Posterior cingulate gyrus (tissue), 11 donors: Measurements from ENCODE around the gene KCNA3.

Experiments
- DNase-seq, 10 donors: peaks; one replicate each; pipeline versions ENCODE4 v3.0.0 to v3.0.0-alpha.2; 2020 to 2021; ENCODE audit warnings: mixed read lengths in 3 of 10
- intact Hi-C: fragments of 100-400 bp; cut with DNase I; formaldehyde crosslinking; loops from one replicate; pipeline ENCODE4 v1.15.1; 2023

Gene KCNA3

DNA sequence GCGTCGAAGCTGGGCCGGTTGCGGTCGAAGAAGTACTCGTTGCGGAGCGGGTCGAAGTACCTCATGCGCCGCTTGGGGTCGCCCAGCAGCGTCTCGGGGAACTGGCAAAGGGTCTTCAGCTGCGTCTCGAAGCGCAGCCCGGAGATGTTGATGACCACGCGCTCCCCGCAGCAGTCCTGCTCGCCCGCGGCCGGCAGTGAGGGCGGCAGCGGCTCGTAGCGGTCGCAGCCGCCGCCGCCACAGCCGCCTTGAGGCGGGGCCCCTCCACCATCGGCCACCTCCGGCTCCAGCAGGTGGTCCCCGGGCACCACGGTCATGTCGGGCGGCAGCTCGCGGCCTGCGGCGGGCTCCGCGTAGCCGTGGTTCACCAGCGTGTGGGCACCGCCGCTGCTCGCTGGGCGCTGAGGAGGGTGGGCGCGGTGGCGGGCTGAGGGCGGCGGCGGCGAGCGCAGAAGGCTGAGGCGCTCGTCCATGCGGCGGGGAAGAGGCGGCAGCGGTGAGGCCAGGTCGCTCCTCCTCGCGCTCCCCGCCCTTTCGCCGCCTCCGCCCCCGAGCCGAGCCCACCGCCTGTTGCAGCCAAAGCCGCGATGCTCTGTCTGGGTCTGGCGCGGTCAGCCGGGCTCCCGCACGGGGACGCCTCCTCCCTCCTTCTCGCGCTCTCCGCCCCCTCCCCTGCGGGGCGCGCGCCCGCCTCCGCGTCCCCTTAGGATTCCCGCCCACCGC is at the start of gene KCNA3:
KCNA3 (minus strand) TSS at position 604 of the 723 bp plus-strand sequence; CDS start at position 473, 131 bp downstream.
- intact Hi-C loops = no loop called here
- DNase-seq = peak in 9 of 10 donors; percentile 28 to 92 (median 53)

DNA sequence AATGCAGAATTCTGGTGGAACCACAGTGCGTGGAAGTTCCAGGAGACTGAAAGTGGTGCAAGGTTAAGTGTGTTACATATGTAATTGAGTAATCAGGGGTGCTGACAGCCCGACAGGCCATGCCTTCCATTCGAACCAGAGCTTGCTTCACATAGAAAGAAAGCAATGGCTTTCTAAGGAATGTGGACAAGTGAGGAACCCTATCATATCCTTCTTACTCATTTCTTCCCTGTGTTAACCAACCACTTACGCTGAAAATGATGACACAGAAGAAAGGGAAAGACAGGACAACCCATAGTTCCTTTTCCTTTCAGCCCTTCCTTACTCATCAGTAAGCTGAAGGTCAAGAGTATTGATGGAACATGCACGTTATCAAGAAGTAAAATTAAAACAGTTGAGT is 48.1 kb upstream of the KCNA3 start:
- intact Hi-C loops = no loop called here
- no peak for DNase-seq

DNA sequence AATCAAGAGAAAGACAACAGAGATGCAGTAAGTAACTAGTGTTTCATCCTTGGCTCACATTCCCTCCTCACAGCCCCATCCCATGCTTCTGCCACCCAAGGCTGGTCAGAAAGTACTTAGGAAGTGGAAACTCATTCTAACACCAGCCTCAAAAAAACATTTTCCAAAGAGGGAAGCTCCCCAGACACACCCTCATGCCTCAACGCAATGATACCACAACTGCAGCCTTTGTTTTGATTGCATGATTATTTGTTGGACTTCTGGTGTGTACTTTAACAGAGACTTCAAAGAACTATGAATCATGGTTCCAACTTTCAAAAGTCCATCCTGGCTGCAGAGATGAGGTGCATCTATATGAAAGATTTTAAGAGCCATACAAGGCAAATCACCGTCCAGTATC is 45.2 kb upstream of the KCNA3 start:
- intact Hi-C loops = no loop called here
- DNase-seq = no peak

DNA sequence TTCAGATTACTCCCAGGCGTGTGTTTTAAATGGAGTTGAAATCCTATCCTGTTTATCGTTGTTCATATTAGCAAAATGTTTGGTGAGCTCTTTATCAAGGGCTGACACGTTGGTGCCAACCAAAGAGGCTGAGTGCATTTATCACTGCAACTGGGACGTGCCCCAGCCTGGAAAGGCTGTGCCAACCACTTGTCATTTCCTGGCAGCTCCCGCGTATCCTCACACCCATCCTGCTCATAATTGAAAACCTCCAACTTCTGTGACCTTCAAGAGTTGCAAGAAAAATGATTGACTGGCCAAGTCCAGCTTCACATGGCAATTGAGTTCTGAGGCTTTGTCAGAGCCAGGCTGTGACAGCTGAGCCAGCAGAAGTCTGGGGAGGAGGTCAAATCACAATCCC is 43.7 kb upstream of the KCNA3 start:
- DNase-seq = no peak
- intact Hi-C loops = no loop called here

DNA sequence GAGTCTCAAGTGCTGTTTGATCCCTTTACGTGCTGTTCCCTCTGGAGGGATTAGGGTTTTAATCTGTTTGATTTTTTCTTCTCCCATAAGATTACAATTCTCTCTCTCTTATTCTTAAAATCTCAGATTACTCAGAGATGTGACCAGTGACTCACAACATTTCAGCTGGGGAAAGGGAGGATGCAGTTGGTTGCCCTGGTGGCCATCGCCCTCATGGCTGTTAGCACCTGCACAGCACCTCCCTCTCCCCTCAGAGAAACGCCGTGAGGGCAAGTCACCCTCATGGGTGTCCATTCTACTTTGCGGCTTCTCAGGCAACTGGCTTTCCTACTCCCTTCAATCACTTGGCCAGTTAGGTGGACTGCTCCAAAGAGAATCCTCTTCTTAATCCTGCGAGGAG is 42.4 kb upstream of the KCNA3 start:
- no peak for DNase-seq
- intact Hi-C loops = no loop called here

DNA sequence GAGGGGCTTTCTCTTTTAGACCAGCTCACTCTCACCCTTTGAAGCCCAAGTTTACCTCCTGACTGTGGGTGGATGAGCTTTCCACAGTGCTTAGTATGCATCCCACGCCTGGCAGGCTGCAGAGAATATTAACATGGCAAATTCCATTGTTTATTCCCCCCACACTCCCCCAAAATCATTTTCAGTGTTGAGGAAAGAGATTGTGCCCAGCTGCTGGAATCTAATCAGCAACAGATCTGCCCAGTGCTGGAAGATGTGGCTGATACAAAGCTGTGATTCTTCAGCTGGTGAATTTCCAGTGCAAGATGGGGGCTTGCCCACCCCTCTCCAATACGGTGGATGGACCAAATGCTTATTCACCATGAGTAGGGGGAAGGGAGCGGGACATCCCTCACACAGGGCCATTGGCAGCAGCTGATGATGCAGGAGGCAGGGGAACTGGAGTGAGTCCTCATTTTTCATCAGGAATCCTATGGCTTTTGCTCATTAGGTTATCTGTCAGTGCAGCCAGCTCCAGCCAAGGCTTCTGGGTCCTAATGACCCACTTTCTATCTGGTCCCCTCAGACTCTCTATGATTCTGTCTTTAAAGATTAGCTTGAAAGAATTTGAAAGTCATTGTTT is 39.7 kb upstream of the KCNA3 start:
- peak in 4 of 10 donors; percentile 23 to 40 (median 26) for DNase-seq
- intact Hi-C loops = no loop called here

DNA sequence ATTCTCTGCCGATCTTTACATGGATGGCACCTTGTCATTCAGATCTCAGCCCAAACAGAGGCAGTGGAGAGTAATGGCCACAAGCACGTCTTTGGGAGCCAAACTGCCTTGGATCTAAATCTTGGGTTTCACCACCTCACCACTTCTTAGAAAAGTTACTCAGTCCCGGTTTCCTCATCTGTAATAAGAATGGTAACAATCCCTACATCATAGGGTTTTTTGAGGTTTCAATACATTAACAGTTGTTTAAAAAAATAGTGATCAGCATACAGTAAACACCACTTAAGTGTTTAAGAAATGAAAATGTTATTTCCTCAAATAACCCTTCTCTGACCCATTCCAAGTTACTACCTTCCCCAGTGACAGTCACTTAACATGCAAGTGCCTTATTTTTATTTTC is 38.5 kb upstream of the KCNA3 start:
- intact Hi-C loops = no loop called here
- DNase-seq = no peak

DNA sequence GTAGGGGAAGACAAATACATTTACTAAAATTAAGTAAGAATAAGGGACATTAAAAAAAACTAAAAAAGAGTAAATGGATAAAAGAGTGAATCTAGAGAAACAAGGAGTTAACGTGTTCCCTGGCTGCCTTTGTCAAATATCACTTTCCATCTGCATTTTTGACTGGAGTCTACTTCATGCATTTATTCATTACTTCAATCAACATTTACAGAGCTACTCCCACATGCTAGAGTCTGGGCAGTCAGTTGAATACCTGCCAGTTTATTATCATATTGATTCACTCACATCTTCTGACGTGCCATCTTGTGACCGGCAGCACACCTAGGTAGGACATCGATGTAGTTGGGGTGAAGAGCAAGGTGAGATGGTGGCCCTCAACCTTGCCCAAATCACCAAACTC is 35.6 kb upstream of the KCNA3 start:
- intact Hi-C loops = no loop called here
- DNase-seq = no peak

DNA sequence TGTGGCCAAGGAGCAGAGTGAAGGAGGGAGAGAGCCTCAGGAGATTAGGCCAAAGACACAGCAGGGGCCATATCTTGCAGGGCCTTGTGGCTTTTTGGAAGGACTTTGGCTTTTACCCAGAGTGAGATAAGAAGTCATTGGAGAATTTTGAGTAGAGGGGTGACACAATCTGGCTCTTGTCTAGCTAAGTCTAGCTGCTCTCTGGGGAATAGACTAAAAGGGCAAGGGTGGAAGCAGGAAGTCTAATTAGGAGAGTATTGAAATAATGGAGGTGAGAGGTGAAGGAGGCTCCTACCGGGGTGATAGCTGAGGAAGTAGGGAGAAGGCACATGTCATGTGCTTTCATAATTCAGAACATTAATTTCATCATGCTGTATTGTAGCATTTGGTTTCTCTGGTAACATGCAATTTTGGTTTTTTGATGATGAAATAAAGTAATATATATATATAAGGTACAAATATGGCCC is 34.3 kb upstream of the KCNA3 start:
- intact Hi-C loops = no loop called here
- no peak for DNase-seq

DNA sequence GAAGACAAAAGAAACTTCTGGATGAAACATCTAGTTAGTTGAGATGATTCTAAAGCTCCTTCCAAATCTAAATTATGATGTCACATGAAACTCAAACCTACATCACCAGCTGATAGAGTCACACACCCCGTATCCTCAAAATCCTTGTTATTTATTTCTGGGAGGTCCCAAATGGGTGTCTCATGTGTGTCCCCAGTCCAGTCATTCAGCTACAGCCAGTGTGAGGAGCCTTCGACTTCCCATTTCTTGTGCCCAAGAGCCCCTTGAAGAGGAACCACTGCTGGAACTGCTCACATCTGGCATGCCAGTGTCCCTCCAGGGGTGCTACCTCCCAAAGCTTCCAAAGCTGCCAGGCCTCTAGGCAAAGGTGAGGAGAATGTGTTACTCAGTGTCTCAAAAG is 32.5 kb upstream of the KCNA3 start:
- DNase-seq = no peak
- intact Hi-C loops = no loop called here

DNA sequence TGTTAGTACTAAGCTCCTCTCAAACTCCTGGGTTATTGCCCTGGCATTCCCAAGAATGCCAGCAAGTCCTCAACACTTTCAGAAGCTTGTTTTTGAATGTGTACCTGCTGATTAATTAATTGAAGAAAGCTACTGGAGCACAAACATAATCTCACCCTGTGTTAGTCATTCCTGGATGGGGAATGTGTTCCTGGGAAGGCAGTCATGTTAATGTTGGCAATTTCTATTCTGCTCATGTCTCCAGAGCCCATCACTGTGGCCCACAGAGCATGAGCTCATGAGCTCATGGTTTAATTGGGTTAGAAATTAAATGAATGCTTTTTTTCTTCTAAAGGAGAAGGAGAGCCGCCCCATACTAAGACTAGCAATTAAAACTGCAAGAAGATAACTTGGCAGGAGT is 31.9 kb upstream of the KCNA3 start:
- no peak for DNase-seq
- intact Hi-C loops = no loop called here

DNA sequence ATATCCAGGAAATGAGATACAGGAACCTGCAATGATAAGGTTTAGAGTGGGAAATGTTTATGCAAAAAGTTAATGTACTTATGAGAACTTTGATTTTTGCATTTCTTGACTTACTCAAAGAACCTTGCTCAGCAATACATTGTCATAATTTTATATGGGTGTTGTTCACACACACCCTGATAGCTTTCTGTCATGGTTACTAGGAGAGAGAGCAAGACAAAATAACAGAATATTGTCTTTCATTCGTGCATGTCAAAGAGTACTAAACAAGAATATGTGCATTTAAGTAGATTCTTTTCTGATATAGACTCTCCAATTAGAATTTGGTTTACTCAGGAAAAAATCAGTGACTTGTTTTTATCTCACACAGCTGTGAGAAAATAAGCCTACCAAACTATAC is 27.5 kb upstream of the KCNA3 start:
- intact Hi-C loops = no loop called here
- no peak for DNase-seq

DNA sequence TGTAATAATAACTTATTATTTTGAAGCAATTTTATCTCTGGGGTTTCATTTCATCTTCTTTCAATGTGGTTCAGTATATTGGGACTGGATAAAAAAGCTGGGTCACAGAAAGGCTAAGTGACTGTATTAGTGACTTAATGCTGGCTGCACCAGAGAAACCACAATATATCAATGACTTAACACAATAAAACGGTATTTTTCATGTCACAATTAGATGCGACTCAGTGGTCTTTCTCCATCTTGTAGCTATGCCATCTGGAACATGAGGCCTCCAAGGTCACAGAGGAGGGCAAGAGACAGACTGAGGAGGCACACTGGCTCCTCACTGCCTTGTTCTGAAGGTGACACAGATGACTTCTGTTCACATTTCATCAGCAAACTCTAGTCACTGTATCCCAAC is 26.0 kb upstream of the KCNA3 start:
- DNase-seq = no peak
- intact Hi-C loops = no loop called here

DNA sequence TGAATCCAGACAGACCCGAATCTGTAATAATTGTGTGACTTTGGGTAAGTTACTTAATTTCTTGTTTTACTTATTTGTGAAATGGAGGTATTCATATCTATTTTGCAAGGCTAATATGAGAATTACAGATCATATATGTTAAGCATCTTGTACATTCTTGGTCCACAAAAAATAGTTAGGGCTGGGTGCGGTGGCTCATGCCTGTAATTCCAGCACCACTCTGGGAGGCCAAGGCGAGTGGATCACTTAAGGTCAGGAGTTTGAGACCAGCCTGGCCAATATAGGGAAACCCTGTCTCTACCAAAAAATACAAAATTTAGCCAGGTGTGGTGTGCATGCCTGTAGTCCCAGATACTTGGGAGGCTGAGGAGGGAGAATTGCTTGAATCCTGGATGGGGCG is 22.9 kb upstream of the KCNA3 start:
- intact Hi-C loops = no loop called here
- DNase-seq = no peak

DNA sequence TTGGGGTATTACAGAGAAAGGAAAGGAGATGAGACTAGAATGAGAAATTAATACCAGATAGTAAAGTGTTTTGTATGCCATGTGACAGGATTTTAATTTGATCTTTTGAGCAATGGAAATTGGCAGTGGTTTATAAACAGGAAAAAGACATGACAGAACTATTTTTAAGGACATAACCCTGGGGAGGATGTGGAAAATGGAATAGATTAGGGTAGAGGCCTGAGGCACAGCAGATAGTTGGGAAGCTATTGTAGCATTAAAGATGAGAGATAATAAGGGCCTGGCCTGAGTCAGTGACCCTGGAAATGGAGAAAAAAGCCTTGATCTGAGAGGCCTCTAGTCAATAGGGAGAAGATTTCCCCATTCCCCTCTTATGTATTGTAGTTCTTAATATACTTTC is 22.1 kb upstream of the KCNA3 start:
- intact Hi-C loops = no loop called here
- DNase-seq = no peak

DNA sequence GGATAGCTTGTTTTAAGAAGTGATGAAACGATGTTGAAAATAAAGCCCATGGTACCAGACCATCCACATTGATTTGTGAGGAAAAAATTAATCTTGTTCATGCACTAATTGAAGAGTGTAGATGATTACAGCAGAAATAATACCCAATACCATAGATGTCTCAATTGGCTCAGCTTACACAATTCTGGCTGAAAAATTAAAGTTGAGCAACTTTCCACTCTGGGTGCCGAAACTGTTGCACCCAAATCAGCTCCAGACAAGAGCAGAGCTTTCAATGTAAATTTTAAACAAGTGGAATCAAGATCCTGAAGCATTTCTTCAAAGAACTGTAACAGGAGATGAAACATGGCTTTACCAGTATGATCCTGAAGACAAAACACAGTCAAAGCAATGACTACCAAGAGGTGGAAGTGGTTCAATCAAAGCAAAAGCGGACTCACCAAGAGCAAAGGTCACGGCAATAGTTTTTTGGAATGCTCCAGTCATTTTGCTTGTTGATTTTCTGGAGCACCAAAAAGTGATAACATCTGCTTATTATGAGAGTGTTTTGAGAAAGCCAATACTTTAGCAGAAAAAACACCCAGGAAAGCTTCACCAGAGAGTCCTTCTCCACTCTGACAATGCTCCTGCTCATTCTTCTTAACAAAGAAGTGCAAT is 16.1 kb upstream of the KCNA3 start:
- intact Hi-C loops = no loop called here
- no peak for DNase-seq

DNA sequence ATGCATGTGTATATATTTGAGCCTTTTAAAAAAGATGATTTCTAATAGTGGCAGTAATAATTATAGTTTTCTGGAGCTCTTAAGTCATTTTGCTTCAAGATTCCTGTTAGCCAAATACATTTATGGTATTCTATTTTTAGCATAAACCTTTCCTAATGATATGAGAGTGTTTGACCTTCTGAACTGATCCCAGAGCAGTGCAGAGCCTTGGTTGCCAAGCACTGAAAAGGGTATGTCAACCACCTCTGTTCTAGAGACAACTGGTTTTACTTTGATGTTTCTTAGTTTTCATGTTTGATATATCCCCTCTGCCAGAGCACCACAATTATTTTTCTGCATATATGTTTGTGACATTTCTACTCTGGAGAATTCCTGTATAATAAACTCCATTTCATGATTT is 15.1 kb upstream of the KCNA3 start:
- intact Hi-C loops = no loop called here
- no peak for DNase-seq

DNA sequence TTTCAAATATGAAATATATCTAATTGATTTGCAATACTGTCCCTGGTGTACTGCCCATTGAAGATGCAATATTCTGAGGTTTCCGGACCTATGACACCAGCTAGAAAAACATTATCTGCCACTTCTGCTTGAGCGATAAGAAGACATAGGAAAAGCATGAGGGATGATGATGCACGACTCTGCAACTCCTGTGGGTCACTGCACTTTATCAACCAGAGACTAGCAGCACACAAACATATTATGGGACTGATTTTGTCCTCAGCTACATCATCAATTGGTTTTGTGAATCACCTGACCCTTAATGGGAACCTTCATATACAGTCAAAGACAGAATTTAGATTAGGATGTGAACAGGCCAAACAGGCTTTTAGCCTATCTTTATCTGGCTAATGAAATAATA is 13.8 kb upstream of the KCNA3 start:
- no peak for DNase-seq
- intact Hi-C loops = no loop called here

DNA sequence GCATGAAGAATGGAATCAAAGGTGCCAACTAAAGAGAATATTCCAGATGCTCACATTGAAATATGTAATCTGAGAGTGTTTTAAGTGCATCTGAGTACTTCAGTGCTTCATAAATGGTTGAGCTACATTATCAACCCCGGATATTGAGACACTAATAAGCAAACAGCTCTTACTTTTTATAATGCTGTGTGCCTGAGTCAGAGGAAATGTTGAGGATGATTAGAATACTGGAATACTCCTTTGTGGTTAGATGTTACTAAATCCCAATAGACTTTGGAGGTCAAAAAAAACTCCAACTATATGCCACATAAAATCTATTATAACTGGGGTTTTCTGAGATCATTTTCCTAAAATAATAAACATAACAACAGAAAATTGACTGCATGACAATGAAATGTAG is 12.5 kb upstream of the KCNA3 start:
- intact Hi-C loops = no loop called here
- DNase-seq = no peak

DNA sequence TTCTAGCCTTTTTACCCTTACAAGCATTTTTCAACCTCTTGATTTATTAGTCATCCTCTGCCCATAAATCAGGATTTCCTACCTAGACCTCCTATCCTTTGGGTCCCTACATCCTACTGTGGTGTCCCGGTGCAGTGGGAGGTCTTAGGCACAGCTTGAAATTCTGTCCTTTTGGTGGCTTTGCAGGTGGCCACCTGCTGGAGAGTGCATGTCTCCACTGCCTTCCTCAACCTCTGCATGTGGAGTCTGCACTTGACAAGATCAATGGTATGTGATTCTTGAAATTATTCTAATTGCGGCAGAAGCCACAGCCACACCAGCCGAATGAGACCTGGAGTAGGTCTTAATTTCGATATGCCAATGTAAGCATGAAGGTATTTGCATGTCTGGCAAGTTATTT is 11.4 kb upstream of the KCNA3 start:
- intact Hi-C loops = no loop called here
- no peak for DNase-seq

DNA sequence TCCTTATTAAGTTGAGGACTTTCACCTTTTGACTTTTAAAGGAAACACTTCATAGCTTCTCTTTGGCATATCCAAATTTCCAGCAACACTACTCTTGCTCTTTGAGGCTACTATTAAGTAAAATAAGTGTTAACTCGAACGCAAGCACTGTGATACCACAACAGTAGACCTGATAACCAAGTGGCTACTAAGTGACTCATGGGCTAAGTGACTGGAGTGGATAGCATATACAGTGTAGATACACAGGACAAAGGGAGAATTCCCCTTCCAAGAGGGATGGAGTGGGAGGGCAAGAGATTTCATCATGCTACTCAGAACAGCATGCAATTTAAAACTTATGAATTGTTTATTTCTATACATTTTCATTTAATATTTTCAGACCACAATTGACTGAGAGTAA is 9.8 kb upstream of the KCNA3 start:
- DNase-seq = no peak
- intact Hi-C loops = no loop called here

DNA sequence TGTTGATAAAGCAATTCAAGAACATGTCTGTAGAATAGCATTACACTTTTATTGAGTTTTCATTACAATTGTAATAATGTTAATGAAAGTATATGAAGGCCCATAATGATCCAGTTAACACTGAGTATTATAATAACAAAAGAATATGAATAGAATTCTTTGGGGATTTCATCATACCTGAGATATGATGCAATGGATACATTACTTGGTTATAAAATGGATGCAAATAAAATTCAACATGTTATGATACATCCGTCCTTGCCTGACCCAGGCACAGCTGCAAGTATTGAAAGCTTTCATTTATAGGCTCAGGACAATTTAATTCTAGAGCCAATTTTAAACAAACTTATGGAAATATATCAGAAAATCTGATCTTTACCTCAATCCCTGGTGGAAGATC is 8.2 kb upstream of the KCNA3 start:
- intact Hi-C loops = no loop called here
- no peak for DNase-seq
